CD4-positive, alpha-beta memory T cell (primary cell): ENCODE results near the gene RSAD1. TPM values are rescaled to one million over a fixed set of nuclear protein-coding genes. Genes with fewer than 3 reads are reported as not detected.

ENCODE experiments used
- CTCF ChIA-PET: fragments of 350-600 bp; sonication (Branson Sonifier 250); formaldehyde crosslinking; loops from one replicate; lab custom pipeline; 2021; ENCODE audit warnings: inconsistent platforms; ENCODE audit not compliant: partially characterized antibody; lab: Charles Lee
- POLR2A ChIA-PET: fragments of 350-600 bp; sonication (Branson Sonifier 250); formaldehyde crosslinking; loops from one replicate; lab custom pipeline; 2021; ENCODE audit not compliant: partially characterized antibody; lab: Charles Lee
- DNase-seq, 5 donors: peaks; one replicate each; pipeline versions ENCODE4 v3.0.0 to v3.0.0-alpha.2; 2020 to 2022; ENCODE audit warnings: mixed read lengths in 1 of 5
- H3K27ac ChIP-seq: one replicate; pipeline ENCODE4 v1.7.0; 2013; ENCODE audit warnings: low read depth, low read length
- H3K27me3 ChIP-seq: 2 replicates; pipeline ENCODE4 v1.7.0; 2013; ENCODE audit warnings: mild to moderate bottlenecking, low read length, moderate library complexity; ENCODE audit not compliant: insufficient read depth
- H3K36me3 ChIP-seq: 2 replicates; pipeline ENCODE4 v1.7.0; 2013; ENCODE audit warnings: mild to moderate bottlenecking, low read length, moderate library complexity; ENCODE audit not compliant: insufficient read depth
- H3K4me1 ChIP-seq: 2 replicates; pipeline ENCODE4 v1.7.0; 2013; ENCODE audit warnings: mild to moderate bottlenecking, low read length, moderate library complexity; ENCODE audit not compliant: insufficient read depth
- H3K4me3 ChIP-seq, 2 donors: one replicate each; pipeline ENCODE4 v1.7.0; 2013; ENCODE audit warnings: low read length in 2 of 2, mild to moderate bottlenecking in 1 of 2
- H3K9me3 ChIP-seq, 2 donors: one replicate each; pipeline ENCODE4 v1.7.0; 2013; ENCODE audit warnings: low read length in 2 of 2, control low read depth in 1 of 2; ENCODE audit not compliant: control insufficient read depth in 1 of 2
- H3K27ac Mint-ChIP-seq, 7 donors: one replicate each; pipeline ENCODE4 v1.8.0; 2020 to 2021; ENCODE audit warnings: mixed read lengths in 7 of 7, mild to moderate bottlenecking in 6 of 7, inconsistent platforms in 3 of 7, moderate library complexity in 3 of 7
- H3K27me3 Mint-ChIP-seq, 2 donors: one replicate each; pipeline ENCODE4 v1.8.0; 2020 to 2021; ENCODE audit warnings: mixed read lengths in 2 of 2
- H3K36me3 Mint-ChIP-seq, 2 donors: one replicate each; pipeline ENCODE4 v1.8.0; 2020 to 2021; ENCODE audit warnings: mixed read lengths in 2 of 2, inconsistent platforms in 1 of 2, mild to moderate bottlenecking in 1 of 2
- H3K4me1 Mint-ChIP-seq, 4 donors: one replicate each; pipeline ENCODE4 v1.8.0; 2020 to 2021; ENCODE audit warnings: mixed read lengths in 4 of 4, mild to moderate bottlenecking in 1 of 4
- H3K4me3 Mint-ChIP-seq, 8 donors: one replicate each; pipeline ENCODE4 v1.8.0; 2020 to 2021; ENCODE audit warnings: mixed read lengths in 8 of 8, mild to moderate bottlenecking in 7 of 8, moderate library complexity in 6 of 8, inconsistent platforms in 3 of 8
- H3K9me3 Mint-ChIP-seq, 8 donors: one replicate each; pipeline ENCODE4 v1.8.0; 2020 to 2021; ENCODE audit warnings: mixed read lengths in 8 of 8, mild to moderate bottlenecking in 5 of 8, inconsistent platforms in 3 of 8, moderate library complexity in 1 of 8
- intact Hi-C: fragments of 100-400 bp; cut with micrococcal nuclease; formaldehyde crosslinking; loops from one replicate; pipeline ENCODE4 v1.15.1; 2023
- polyA plus RNA-seq, 2 donors: library from polyadenylated mRNA; unstranded; fragments of 300-500 nt; fragmentation: Illumina TruSeq; gene quantifications; one replicate each; pipeline ENCODE4 v1.2.3, GENCODE V29; 2021
- total RNA-seq, 2 experiments: library from RNA; stranded (reverse); gene quantifications; one replicate each; pipeline ENCODE4 v1.2.3, GENCODE V29; 2021

The RSAD1 gene
- total and polyA plus RNA-seq, 4 experiments from 2014 or later: 58.3 to 86.0 (median 77.0) TPM

- DNase-seq: no peak
- Histone ChIP-seq H3K27ac (peak overlapping the region; percentile 9), H3K4me1 (peaks cover 19% of the 10 kb centered on the region), H3K9me3 (no peaks in the 10 kb centered on the region), H3K36me3 (peaks cover 25% of the 10 kb centered on the region), H3K27me3 (no peaks in the 10 kb centered on the region), H3K4me3 (no peak overlapping the region)
- peaks cover 15 to 30% (median 22%) of the 10 kb centered on the region in 4 donors for H3K4me1 Mint-ChIP-seq
- peak overlapping the region; percentile 29 to 92 (median 88) for H3K4me3 Mint-ChIP-seq
- POLR2A ChIA-PET: interaction anchor here (1.0 to 2.0 kb wide), 5 partner anchors 24 to 239 kb away, joined by 4 to 21 read pairs (median 6); partner anchors contain the start of genes LRRC59 and LUC7L3
- H3K9me3 Mint-ChIP-seq: no peaks in the 10 kb centered on the region
- CTCF ChIA-PET: interaction anchor here (1.1 to 2.4 kb wide), 6 partner anchors 25 to 146 kb away, joined by 5 to 30 read pairs (median 6); partner anchors contain the start of gene LRRC59
- peaks cover 3 to 4% of the 10 kb centered on the region in 2 donors for H3K27me3 Mint-ChIP-seq
- H3K27ac Mint-ChIP-seq: peak overlapping the region in 4 of 7 donors; percentile 35 to 89 (median 52)
- intact Hi-C loops: no loop called here
- peaks cover 0 to 37% of the 10 kb centered on the region in 2 donors for H3K36me3 Mint-ChIP-seq
These were observed 1.6 kb downstream of the RSAD1 start for GRCh38 chr17:50480142-50480764.

GRCh38 chr17:50480854-50481490 lies 2.3 kb downstream of the RSAD1 start:
- Mint-ChIP-seq H3K27ac (peak overlapping the region in 2 of 7 donors; percentile 27 to 57), H3K4me3 (peak overlapping the region in 3 of 8 donors; percentile 21 to 31 (median 31)), H3K4me1 (peaks cover 15 to 30% (median 22%) of the 10 kb centered on the region in 4 donors), H3K36me3 (peaks cover 4 to 44% of the 10 kb centered on the region in 2 donors), H3K9me3 (no peaks in the 10 kb centered on the region), H3K27me3 (peaks cover 3 to 4% of the 10 kb centered on the region in 2 donors)
- no peaks in the 10 kb centered on the region for H3K27me3 ChIP-seq
- ChIA-PET CTCF (interaction anchor here (0.6 to 4.7 kb wide), 4 partner anchors 22 to 301 kb away, joined by 3 to 32 read pairs (median 4); no protein-coding TSS in a partner anchor), POLR2A (no interaction called here)
- H3K36me3 ChIP-seq: peaks cover 32% of the 10 kb centered on the region
- H3K27ac ChIP-seq: no peak overlapping the region
- no peak for DNase-seq
- no peaks in the 10 kb centered on the region for H3K9me3 ChIP-seq
- intact Hi-C loops: no loop called here
- no peak overlapping the region for H3K4me3 ChIP-seq
- peaks cover 19% of the 10 kb centered on the region for H3K4me1 ChIP-seq

- no peak overlapping the region for H3K4me3 ChIP-seq
- no peak overlapping the region for H3K27ac ChIP-seq
- intact Hi-C loops: loop anchor here (1.0 to 2.0 kb wide), 2 partner anchors 145 to 361 kb away; no protein-coding TSS in a partner anchor
- Mint-ChIP-seq H3K4me3 (no peak overlapping the region), H3K36me3 (peaks cover 4 to 45% of the 10 kb centered on the region in 2 donors), H3K27me3 (no peaks in the 10 kb centered on the region), H3K27ac (no peak overlapping the region), H3K9me3 (no peaks in the 10 kb centered on the region), H3K4me1 (peaks cover 15 to 30% (median 21%) of the 10 kb centered on the region in 4 donors)
- CTCF ChIA-PET: interaction anchor here (0.6 to 4.7 kb wide), 7 partner anchors 8 to 301 kb away, joined by 3 to 32 read pairs (median 3); no protein-coding TSS in a partner anchor
- no peak for DNase-seq
- POLR2A ChIA-PET: no interaction called here
- H3K27me3 ChIP-seq: no peaks in the 10 kb centered on the region
- H3K36me3 ChIP-seq: peaks cover 32% of the 10 kb centered on the region
- peaks cover 19% of the 10 kb centered on the region for H3K4me1 ChIP-seq
- H3K9me3 ChIP-seq: no peaks in the 10 kb centered on the region
These were observed 3.0 kb downstream of the RSAD1 start for GRCh38 chr17:50481648-50482047.

- intact Hi-C loops: loop anchor here (1.0 to 2.0 kb wide), 2 partner anchors 144 to 361 kb away; no protein-coding TSS in a partner anchor
- H3K4me1 ChIP-seq: peaks cover 19% of the 10 kb centered on the region
- H3K27me3 ChIP-seq: no peaks in the 10 kb centered on the region
- H3K9me3 ChIP-seq: no peaks in the 10 kb centered on the region
- peaks cover 32% of the 10 kb centered on the region for H3K36me3 ChIP-seq
- Mint-ChIP-seq H3K27ac (peak overlapping the region in 2 of 7 donors; percentile 13 to 89), H3K4me1 (peaks cover 15 to 30% (median 21%) of the 10 kb centered on the region in 4 donors), H3K4me3 (no peak overlapping the region), H3K36me3 (peaks cover 4 to 47% of the 10 kb centered on the region in 2 donors), H3K27me3 (no peaks in the 10 kb centered on the region), H3K9me3 (no peaks in the 10 kb centered on the region)
- H3K27ac ChIP-seq: no peak overlapping the region
- ChIA-PET POLR2A (no interaction called here), CTCF (interaction anchor here (1.0 to 4.7 kb wide), 8 partner anchors 9 to 144 kb away, joined by 3 to 32 read pairs (median 4); no protein-coding TSS in a partner anchor)
- H3K4me3 ChIP-seq: no peak overlapping the region
- no peak for DNase-seq
These were observed 3.5 kb downstream of the RSAD1 start for GRCh38 chr17:50482110-50482509.

- H3K27ac Mint-ChIP-seq: peak overlapping the region in 4 of 7 donors; percentile 13 to 89 (median 64)
- H3K4me3 ChIP-seq: no peak overlapping the region
- H3K27me3 ChIP-seq: no peaks in the 10 kb centered on the region
- peak; percentile 62 to 72 (median 68) for DNase-seq
- no peaks in the 10 kb centered on the region for H3K9me3 Mint-ChIP-seq
- no peak overlapping the region for H3K27ac ChIP-seq
- peak overlapping the region in 1 of 8 donors; percentile 13 for H3K4me3 Mint-ChIP-seq
- H3K4me1 ChIP-seq: peaks cover 19% of the 10 kb centered on the region
- H3K27me3 Mint-ChIP-seq: no peaks in the 10 kb centered on the region
- H3K36me3 ChIP-seq: peaks cover 32% of the 10 kb centered on the region
- intact Hi-C loops: loop anchor here (1.0 to 2.0 kb wide), 2 partner anchors 144 to 360 kb away; no protein-coding TSS in a partner anchor
- peaks cover 4 to 47% of the 10 kb centered on the region in 2 donors for H3K36me3 Mint-ChIP-seq
- no peaks in the 10 kb centered on the region for H3K9me3 ChIP-seq
- ChIA-PET POLR2A (no interaction called here), CTCF (interaction anchor here (1.0 to 4.7 kb wide), 9 partner anchors 9 to 144 kb away, joined by 3 to 32 read pairs (median 4); no protein-coding TSS in a partner anchor)
- H3K4me1 Mint-ChIP-seq: peaks cover 15 to 30% (median 21%) of the 10 kb centered on the region in 4 donors
These were observed 3.9 kb downstream of the RSAD1 start for GRCh38 chr17:50482516-50482915.

GRCh38 chr17:50483266-50483665 lies 4.6 kb downstream of the RSAD1 start:
- no peak for DNase-seq
- CTCF ChIA-PET: interaction anchor here (1.1 to 4.7 kb wide), 5 partner anchors 16 to 143 kb away, joined by 3 to 32 read pairs (median 5); no protein-coding TSS in a partner anchor
- Mint-ChIP-seq H3K4me3 (no peak overlapping the region), H3K27ac (peak overlapping the region in 1 of 7 donors; percentile 30), H3K9me3 (no peaks in the 10 kb centered on the region), H3K27me3 (no peaks in the 10 kb centered on the region), H3K36me3 (peaks cover 4 to 47% of the 10 kb centered on the region in 2 donors), H3K4me1 (peaks cover 11 to 27% (median 17%) of the 10 kb centered on the region in 4 donors)
- intact Hi-C loops: loop anchor here (2.0 kb wide), 1 partner anchor 360 kb away; no protein-coding TSS in a partner anchor
- peaks cover 14% of the 10 kb centered on the region for H3K4me1 ChIP-seq
- peaks cover 32% of the 10 kb centered on the region for H3K36me3 ChIP-seq
- no peak overlapping the region for H3K27ac ChIP-seq
- H3K4me3 ChIP-seq: no peak overlapping the region
- POLR2A ChIA-PET: no interaction called here
- no peaks in the 10 kb centered on the region for H3K27me3 ChIP-seq
- no peaks in the 10 kb centered on the region for H3K9me3 ChIP-seq
